Muscle layer of duodenum (tissue), 2 donors: ENCODE data around the gene WHRN.

Source experiments
- H3K27ac ChIP-seq: one replicate; pipeline ENCODE4 v1.7.0; 2013; ENCODE audit warnings: mild to moderate bottlenecking, low read length
- H3K27me3 ChIP-seq: one replicate; pipeline ENCODE4 v1.7.0; 2013; ENCODE audit warnings: low read depth, mild to moderate bottlenecking, control low read depth, low read length
- H3K36me3 ChIP-seq, 2 donors: one replicate each; pipeline ENCODE4 v1.7.0; 2013; ENCODE audit warnings: low read length in 2 of 2, control low read depth in 1 of 2, mild to moderate bottlenecking in 1 of 2; ENCODE audit not compliant: insufficient read depth in 2 of 2, control insufficient read depth in 1 of 2
- H3K4me1 ChIP-seq, 2 donors: one replicate each; pipeline ENCODE4 v1.7.0; 2013; ENCODE audit warnings: low read length in 2 of 2, mild to moderate bottlenecking in 2 of 2, control low read depth in 1 of 2, moderate library complexity in 1 of 2; ENCODE audit not compliant: insufficient read depth in 2 of 2, control insufficient read depth in 1 of 2
- H3K4me3 ChIP-seq, 2 donors: one replicate each; pipeline ENCODE4 v1.7.0; 2013; ENCODE audit warnings: low read length in 2 of 2, low read depth in 1 of 2, mild to moderate bottlenecking in 1 of 2
- H3K9me3 ChIP-seq, 2 donors: one replicate each; pipeline ENCODE4 v1.7.0; 2013; ENCODE audit warnings: low read length in 2 of 2, control low read depth in 1 of 2, mild to moderate bottlenecking in 1 of 2; ENCODE audit not compliant: control insufficient read depth in 1 of 2
- donor health status: healthy.

WHRN gene

DNA sequence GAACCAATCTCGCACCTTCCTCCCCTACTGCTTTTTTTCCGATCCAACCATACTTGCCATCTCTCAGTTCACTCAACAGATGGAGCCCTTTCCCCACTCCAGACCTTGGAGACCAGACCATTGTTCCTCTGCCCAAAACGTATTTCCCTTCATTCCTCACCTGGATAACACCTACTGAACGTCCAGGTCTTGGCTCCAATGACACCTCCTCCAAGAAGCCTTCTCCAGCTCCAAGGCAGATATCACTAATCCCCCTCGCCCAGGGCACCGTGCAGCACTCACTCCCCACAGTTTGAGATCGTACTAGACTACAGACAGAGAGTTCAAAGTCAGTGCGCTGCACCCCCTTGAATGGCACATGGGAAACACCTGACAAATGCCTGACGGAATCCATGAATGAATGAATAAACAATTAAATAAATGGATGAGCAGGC, 70.4 kb downstream of the WHRN start:
- no peak overlapping the region for H3K4me3 ChIP-seq
- no peak overlapping the region for H3K27ac ChIP-seq

DNA sequence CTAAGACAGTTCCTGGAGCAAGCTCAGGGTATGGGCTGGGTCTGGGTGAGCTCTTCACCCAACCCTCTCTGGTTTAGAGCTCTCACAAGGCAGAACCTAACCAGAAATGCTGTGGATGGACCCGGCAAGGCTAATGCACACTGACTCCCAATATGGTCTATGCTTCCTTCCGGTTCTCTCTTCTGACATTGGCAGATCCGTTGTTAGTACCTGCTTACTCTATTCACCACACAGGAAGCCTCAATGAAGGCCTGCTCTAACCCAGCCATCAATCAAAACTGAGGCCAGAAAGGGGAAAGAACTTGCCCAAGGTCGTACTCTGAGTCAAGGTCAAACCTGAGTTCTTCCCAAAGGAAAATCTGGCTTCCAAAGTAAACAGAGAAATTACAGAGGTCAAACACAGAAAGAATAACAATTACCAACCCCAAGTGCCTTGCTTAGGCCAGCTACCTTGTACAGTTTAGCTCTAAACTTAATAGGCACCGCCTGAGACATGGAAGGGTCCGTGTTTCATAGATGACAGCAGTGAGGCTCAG, 71.5 kb downstream of the WHRN start:
- Histone ChIP-seq H3K36me3 (no peaks in the 10 kb centered on the region), H3K4me3 (no peak overlapping the region), H3K27me3 (no peaks in the 10 kb centered on the region), H3K9me3 (no peaks in the 10 kb centered on the region), H3K27ac (no peak overlapping the region), H3K4me1 (no peaks in the 10 kb centered on the region)

More for the DNA sequence above, 70.4 kb downstream of the WHRN start:
- Histone ChIP-seq H3K36me3 (no peaks in the 10 kb centered on the region), H3K9me3 (no peaks in the 10 kb centered on the region), H3K4me1 (no peaks in the 10 kb centered on the region), H3K27me3 (no peaks in the 10 kb centered on the region)

DNA sequence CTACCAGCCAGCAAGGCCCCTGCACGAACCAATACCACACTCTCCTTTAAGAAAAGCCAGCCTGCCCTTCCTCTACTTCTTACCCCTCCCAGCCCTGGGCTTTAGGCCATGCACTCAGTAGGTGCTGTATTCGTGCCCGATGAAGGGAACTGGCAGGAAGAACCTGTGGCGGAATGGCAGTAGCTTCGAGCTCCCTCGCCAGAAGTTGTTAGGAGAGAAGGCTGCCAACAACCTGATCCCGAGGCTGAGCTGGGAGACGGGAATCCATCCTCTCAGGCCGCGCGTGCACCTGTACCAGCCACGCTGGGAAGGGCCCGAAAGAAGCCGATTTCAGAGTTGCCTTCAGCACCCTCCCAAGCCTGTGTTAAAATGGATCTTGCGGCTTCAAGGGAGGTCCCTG, 72.2 kb downstream of the WHRN start:
- Histone ChIP-seq H3K9me3 (no peaks in the 10 kb centered on the region), H3K4me1 (no peaks in the 10 kb centered on the region), H3K36me3 (no peaks in the 10 kb centered on the region), H3K4me3 (no peak overlapping the region), H3K27ac (no peak overlapping the region), H3K27me3 (no peaks in the 10 kb centered on the region)

DNA sequence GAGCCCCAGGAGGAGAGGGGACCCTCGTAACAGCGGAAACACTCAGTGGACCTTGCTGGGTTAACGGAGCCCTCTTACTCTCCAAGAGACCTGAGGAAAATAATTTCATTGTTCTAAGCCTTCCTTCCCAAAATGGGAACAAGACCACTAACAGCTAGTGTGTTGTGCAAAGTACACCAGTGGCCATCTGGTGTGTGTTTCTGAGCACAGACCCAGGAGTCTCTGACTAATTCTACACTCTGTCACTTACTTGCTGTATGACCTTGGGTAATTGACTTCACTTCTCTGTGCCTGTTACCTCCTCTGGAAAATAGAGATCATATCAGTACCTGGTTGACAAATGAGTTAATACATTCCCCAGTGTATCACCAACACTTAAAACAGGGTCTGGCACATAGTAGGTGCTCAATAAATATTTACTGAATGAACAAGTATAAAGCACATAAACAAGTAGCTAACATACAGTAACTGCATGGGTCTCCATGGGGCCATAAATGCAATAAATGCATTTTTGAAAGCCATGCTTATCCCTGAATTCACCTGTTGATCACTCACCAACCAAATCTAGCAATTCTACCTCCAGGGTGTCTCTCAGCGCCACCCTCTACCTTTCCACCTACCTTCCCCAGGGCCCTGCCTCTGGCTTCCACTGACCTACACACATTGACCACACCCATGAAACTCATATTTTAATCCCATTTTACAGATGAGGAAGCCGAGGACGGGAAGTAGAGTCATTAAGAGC, 72.8 kb downstream of the WHRN start:
- H3K36me3 ChIP-seq = no peaks in the 10 kb centered on the region
- H3K4me3 ChIP-seq = no peak overlapping the region
- no peaks in the 10 kb centered on the region for H3K4me1 ChIP-seq
- no peaks in the 10 kb centered on the region for H3K9me3 ChIP-seq
- H3K27me3 ChIP-seq = no peaks in the 10 kb centered on the region
- H3K27ac ChIP-seq = no peak overlapping the region

DNA sequence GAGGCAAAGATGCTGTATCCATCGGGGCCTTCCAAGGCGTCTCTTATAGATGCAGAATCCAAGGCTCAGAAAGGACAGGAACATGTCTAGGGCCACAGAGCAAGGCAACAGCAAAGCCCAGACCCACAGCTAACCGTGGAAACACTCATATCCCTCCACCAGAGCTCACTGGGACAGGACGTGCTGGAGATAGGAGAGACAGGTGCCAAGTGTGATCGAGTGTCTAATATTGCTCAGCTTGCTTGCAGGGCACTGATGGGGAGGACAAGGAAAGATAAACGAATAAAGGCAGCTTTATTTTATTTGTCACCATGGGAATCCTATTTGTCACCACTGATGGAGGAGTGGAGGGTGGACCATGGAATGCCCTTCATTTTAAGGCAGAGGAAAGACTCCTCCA, 73.5 kb downstream of the WHRN start:
- H3K4me3 ChIP-seq = no peak overlapping the region

DNA sequence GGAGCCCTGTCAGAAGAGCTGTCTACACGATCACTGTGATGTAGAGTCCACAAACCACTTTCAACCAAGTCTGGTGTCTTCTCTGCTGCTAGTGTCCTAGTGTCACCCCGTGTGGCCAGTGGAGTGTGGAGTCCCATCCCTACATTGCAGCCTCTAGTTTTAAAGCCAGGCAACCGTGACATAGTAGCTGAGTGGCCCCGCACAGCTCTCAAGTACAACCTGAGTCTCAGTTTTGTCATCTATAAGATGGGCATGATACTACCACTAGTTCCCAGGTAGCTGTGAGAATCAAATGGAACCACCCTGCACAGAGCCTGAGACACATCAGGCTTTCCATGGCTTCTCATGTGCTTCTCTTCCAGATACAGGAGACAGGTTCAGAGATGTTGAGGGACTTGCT, 74.3 kb downstream of the WHRN start:
- no peak overlapping the region for H3K27ac ChIP-seq
- no peaks in the 10 kb centered on the region for H3K27me3 ChIP-seq
- H3K36me3 ChIP-seq = no peaks in the 10 kb centered on the region
- no peaks in the 10 kb centered on the region for H3K4me1 ChIP-seq
- H3K4me3 ChIP-seq = no peak overlapping the region
- no peaks in the 10 kb centered on the region for H3K9me3 ChIP-seq

More for the DNA sequence above, 73.5 kb downstream of the WHRN start:
- H3K36me3 ChIP-seq = no peaks in the 10 kb centered on the region
- H3K27me3 ChIP-seq = no peaks in the 10 kb centered on the region
- H3K9me3 ChIP-seq = no peaks in the 10 kb centered on the region
- no peak overlapping the region for H3K27ac ChIP-seq
- H3K4me1 ChIP-seq = no peaks in the 10 kb centered on the region

DNA sequence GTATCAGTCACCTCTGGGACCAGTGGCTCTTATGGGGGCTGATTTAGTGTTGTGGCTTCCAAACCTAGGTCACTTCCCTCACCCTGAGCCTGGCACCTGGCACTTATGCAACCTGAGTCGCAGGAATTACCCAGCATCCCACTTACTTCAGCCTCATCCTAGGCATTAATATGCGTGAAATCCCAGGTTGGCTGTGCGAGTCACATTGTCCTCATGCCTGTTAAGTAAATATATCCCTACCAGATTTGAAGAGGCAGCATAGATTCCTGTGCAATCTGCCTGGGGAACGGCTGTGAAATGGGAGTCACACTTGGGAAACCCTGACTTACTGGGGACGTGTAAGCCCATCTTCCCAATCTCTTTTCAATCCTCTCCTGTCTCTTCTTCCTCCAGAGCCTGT, 74.8 kb downstream of the WHRN start:
- no peak overlapping the region for H3K27ac ChIP-seq
- no peaks in the 10 kb centered on the region for H3K27me3 ChIP-seq
- no peak overlapping the region for H3K4me3 ChIP-seq
- no peaks in the 10 kb centered on the region for H3K36me3 ChIP-seq
- H3K4me1 ChIP-seq = no peaks in the 10 kb centered on the region
- H3K9me3 ChIP-seq = no peaks in the 10 kb centered on the region

DNA sequence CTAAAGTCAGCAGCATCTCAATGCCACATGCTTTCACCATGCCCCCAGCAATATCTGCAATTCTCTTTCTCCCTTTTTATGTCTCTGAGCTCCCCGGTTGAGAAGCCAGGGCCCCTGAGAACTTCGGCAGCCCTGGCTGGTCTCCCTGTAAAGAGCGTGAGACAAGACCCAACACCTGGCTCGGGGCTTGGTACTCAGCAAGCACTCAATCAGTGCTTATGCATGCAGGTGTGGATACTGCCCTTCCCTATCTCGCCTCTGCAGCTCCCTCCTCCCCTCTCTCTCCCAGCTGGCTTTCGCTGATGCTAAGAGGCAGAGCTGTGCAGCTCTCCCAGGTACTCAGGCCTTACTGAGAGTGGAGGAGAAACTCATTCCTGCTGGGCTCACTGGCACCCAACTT, 75.8 kb downstream of the WHRN start:
- H3K4me3 ChIP-seq = no peak overlapping the region
- H3K4me1 ChIP-seq = no peaks in the 10 kb centered on the region
- H3K36me3 ChIP-seq = no peaks in the 10 kb centered on the region
- H3K27ac ChIP-seq = no peak overlapping the region
- no peaks in the 10 kb centered on the region for H3K9me3 ChIP-seq
- no peaks in the 10 kb centered on the region for H3K27me3 ChIP-seq

DNA sequence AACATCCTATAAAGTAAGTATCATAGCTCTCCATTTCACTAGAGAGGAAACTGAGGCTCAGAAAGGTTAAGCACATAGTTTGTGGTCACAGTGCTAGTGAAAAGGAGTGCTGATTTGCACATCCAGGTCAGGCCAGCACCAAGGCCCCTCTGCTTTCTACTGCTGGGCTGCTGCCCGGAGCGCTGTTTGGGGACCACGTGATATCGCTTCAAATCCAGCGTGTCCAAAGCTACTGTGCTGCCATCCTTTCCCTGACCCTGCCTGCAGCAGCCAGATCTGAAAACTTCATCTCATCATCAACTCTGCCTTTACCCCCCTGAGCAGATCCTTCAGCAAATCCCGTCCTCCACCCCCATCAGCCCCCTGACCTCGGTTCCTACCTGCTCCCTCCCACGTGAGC, 76.8 kb downstream of the WHRN start:
- Histone ChIP-seq H3K36me3 (peaks cover 0 to 7% of the 10 kb centered on the region in 2 donors), H3K9me3 (no peaks in the 10 kb centered on the region), H3K4me3 (no peak overlapping the region), H3K4me1 (no peaks in the 10 kb centered on the region), H3K27ac (no peak overlapping the region), H3K27me3 (no peaks in the 10 kb centered on the region)

DNA sequence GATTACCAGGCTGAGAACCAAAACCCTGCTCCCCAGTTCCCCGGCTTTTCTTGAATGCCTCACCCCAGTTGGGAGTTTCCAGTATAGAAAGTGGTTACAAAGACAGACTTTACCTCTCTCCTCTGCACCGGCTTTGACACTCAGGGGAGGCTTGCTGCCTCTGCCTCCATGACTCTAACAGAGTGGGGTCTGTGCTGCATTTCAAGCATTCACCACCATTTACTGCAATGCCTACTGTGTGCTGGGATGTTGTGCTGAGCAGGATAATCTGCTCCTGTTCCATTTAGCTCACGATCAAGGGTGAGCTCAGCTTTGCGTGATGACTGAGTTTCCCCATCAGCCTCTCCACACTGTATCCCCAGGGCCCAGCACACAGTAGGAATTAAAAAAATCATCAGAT, 77.6 kb downstream of the WHRN start:
- Histone ChIP-seq H3K27me3 (no peaks in the 10 kb centered on the region), H3K4me1 (no peaks in the 10 kb centered on the region), H3K4me3 (no peak overlapping the region), H3K36me3 (peaks cover 0 to 7% of the 10 kb centered on the region in 2 donors), H3K9me3 (no peaks in the 10 kb centered on the region), H3K27ac (no peak overlapping the region)

DNA sequence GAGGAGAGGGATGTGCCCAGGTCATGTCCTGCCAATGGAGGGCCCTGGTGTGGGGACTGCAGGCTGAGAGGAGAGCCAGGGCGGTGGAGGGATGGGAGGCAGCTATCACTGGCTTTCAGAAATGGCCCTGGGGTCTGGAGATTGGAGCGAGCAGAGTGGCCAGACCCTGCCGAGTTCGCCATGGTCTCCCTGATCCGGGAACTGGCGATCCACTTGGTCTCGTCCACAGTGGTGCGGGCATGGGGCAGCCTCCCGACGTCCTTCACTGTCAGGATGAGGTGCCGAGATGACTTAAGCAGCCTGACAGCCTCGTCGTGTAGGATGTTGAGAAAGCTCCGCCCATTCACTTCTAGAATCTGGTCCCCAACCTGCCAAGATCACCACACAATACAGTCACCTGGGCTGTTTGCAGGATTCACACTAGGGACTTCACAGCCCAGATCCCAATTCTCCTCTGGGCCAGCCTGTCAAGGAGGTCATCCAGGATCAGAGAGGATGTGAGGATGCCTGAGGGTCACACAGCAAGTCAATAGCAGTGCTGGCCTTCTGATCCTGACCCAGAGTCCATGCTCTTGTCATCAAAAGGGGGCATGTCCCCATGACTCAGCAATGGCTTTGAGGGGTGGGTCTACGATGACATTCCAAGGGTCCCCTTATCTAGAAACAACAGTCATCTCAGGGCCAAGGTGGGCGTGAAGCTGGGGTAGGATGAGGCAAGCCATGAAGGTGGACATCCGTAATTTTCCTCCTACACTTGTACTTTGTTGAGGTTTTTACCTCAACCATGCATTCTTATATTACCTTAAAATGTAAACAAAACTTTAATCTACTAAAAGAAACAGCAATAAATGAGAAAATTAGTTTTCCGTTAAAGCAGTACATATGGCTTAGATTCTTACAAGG, 79.0 kb downstream of the WHRN start:
- Histone ChIP-seq H3K27ac (no peak overlapping the region), H3K36me3 (peaks cover 0 to 7% of the 10 kb centered on the region in 2 donors), H3K27me3 (no peaks in the 10 kb centered on the region), H3K9me3 (no peaks in the 10 kb centered on the region), H3K4me3 (no peak overlapping the region), H3K4me1 (no peaks in the 10 kb centered on the region)
